NCI-H510A treated with DMSO at 0.1 percent for 48 hours (cell line): ENCODE data around the gene ACP2.
A peak's percentile ranks its signal among the peaks of the same experiment; 100 is the strongest.
"Not testable (repeated sequence)": the region's sequence is repeated elsewhere in the genome, so short reads cannot be mapped to it uniquely, and the experiment has no call there.

Experiments
- DNase-seq: peaks from one replicate; lab custom pipeline; 2025; lab: John Stamatoyannopoulos, UW

The ACP2 gene

GRCh38 chr11:47241841-47242301, 6.7 kb downstream of the ACP2 start:
- no peak for DNase-seq

DNA sequence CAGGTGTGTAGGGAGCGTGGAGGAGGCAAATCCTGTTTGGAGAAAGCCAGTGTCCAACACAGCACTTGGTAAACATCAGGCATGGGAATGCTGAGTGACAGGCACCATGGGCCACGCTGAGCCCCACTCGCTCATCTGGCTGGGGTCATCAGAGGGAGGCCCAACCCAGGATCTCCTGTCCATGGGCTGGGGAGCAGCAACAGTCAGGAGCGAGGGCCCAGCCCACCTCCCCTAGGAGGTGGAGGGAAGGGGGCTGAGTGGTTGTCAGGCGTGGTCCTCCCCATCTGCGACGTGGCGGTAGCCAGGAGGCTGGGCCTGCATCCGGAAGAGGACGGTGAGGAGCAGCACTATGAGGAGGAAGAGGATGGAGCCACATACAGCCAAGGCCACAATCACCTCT, 8.8 kb downstream of the ACP2 start:
- DNase-seq, result no peak

- peak; percentile 1 for DNase-seq
Observed at GRCh38 chr11:47236482-47236881, 12.1 kb downstream of the ACP2 start.

DNA sequence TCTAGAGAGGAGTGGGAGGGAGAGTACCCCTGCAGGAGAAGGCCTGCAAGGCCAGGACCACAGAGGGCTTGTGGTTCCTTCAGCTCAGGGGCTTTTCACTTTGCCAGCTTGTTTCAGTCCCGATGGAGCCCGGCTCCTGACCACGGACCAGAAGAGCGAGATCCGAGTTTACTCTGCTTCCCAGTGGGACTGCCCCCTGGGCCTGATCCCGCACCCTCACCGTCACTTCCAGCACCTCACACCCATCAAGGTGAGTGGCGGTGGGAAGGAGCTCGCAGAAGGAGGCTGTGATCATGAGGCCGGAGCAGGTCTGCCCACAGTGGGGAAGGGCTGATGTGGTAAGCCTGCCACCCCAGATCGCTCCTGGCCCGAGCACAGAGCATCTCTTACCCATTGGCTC, 13.5 kb downstream of the ACP2 start:
- DNase-seq, result no peak

DNA sequence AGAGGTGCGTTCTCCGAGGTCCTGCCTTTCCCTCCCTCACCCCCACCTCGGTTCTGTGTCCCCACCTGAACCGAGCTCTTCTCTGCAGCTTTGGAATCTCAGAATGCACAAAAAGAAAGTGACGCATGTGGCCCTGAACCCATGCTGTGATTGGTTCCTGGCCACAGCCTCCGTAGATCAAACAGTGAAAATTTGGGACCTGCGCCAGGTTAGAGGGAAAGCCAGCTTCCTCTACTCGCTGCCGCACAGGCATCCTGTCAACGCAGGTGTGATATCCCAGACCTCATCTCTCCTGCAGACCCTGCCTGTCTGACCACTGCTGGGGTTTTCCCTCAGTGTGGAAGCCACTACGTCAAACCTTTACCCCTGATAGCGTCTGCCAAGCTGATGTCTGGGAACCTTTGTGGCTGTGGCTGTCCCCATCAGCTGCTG, 13.9 kb downstream of the ACP2 start:
- DNase-seq, result no peak

- DNase-seq, result no peak
Observed at GRCh38 chr11:47233989-47234668, 14.5 kb downstream of the ACP2 start.

DNA sequence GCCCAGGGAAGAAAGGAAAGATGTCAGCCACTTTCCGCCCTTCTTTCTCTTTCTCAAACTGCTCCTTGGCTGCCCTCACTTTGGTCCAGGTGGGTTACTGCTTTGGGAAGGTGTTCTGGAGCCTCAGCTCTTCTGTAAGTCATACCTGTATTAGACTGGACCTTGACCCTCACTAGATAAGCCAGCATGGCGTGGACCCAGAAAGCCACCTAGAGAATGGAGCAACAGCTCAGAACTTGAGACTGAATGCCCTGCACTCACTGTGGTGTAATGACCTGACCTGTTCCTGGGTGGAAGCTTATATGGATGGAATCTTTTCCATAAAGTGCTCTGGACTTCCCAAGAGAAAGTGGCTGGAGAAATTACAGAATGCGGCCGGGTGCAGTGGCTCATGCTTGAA, 15.6 kb downstream of the ACP2 start:
- DNase-seq, result no peak

DNA sequence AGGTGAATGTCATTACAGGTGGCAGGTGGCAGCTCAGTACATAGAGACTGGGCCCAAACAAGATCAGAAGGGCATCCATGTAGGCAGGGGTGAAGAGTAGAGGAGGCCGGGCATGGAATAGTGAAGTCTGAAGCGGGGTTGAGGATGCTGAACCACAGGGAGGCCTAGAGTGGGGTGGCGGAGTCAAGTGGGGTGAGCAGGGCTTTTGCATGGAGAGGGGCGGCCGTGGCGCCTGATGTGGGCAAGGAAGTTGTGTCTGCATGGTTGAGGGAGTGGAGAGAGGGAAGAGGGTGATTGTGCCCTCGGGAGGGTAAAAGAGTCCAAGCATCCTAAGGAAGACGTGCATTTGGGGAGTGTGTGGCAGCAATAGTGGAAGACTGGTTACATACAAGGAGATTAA, 19.5 kb downstream of the ACP2 start:
- DNase-seq, result no peak

DNA sequence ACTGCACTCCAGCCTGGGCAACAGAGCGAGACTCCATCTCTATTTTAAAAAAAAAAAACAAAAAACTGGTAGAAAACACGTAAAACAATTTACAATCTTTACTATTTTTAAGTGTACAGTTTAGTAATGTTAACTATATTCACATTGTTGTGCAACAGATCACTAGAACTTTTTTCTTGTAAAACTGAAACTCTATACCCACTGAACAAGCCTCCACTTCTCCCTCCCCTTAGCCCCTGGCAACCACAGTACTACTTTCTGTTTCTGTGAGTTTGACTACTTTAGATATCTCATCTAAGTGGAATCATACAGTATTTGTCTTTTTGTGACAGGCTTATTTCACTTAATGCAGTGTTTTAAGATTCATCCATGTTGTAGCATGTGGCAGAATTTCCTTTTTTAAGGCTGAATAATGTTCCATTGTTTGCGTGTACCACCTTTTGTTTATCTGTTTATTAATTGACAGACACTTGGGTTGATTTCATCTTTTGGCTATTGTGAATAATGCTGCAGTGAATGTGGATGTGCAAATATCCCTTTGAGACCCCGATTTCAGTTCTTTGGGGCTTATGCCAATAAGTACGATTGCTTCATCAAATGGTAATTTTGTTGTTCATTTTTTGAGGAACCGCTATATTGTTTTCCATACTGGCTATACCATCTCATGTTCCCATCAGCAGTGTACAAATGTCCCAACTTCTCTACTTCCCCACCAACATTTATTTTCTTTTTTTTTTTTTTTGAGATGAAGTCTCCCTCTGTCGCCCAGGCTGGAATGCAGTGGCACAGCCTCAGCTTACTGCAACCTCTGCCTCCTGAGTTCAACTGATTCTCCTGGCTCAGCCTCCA, 22.8 kb downstream of the ACP2 start:
- no peak for DNase-seq

GRCh38 chr11:47222696-47223095, 25.9 kb downstream of the ACP2 start:
- DNase-seq, result no peak

- DNase-seq, result no peak
Observed at GRCh38 chr11:47220401-47220821, 28.2 kb downstream of the ACP2 start.

- DNase-seq, result no peak
Observed at GRCh38 chr11:47216121-47216798, 32.4 kb downstream of the ACP2 start.

DNA sequence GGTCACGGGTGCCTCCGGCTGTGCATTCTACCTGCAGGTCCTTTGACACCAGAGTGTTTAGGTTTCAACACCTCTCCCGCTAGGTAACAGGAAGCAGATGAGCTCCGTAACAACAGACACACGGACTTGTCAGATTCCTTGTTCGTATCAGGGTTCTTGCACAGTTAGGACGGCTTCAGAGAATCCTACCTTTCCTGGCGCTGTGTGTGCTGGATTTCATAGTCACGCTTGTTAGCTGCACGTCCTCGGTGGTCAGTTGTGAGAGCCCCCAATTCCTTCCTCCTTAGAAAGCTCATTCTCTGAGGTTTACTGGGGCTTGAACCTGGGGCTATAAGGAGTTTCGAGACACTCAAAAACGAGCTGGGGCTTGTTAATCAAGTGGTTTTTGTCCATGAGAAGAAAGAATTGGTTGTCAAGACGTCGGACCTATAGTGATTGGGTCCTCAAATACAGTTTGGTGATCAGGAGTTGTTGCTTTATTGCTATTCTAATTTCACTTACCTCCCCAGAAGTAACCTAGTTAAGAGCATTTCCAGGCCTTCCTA, 33.2 kb downstream of the ACP2 start:
- no peak for DNase-seq

- DNase-seq, result peak; percentile 26
Observed at GRCh38 chr11:47213950-47214565, 34.6 kb downstream of the ACP2 start.

DNA sequence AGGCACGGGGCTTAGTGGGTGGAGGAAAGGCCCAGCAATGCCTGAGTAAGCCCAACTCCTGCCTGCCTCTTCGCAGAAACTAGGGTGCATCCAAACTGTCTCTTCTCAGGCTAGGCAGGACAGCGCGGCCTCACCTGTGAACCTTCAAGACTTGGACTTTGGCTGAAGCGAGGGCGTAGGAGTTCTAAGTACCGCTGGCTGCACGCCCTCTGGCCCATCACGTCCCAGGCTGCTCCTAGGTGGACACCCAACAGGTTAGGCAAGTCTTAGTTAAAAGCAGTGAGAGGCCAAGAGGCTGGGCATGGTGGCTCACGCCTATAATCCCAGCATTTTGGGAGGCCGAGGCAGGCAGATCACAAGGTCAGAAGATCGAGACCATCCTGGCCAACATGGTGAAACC, 35.7 kb downstream of the ACP2 start:
- no peak for DNase-seq

DNA sequence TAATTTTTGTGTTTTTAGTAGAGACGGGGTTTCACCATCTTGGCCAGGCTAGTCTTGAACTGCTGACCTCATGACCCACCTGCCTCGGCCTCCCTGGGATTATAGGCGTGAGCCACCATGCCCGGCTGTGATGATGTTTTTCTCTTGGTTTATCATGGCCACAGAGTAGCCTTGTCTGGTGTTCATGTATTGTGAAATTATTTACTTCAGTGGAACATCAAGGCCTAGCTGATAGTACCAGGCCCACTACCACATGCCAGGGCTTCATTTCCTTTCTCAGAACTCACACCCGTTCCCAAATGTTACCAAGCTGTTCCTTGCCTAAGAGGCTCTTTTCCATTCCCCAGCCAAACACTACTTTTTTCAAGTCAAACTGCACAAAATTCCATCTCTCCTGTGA, 40.0 kb downstream of the ACP2 start:
- no peak for DNase-seq

- DNase-seq, result not testable (repeated sequence)
Observed at GRCh38 chr11:47208008-47208552, 40.5 kb downstream of the ACP2 start.

GRCh38 chr11:47207459-47207858, 41.2 kb downstream of the ACP2 start:
- no peak for DNase-seq

DNA sequence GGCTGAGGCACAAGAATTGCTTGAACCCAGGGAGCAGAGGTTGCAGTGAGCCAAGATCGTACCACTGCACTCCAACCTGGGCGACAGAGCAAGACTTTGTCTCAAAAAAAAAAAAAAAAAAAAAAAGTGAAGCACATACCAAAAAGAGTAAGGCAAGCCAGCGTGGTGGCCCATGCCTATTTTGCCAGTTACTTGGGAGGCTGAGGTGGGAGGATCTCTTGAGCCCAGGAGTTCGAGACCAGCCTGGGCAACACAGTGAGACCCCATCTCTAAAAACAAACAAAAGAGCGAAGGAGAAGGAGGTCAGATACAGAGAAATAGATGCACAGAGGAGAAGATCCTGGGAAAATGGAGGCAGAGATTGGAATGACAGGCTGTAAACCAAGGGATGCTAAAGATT, 42.0 kb downstream of the ACP2 start:
- DNase-seq, result not testable (repeated sequence)

- no peak for DNase-seq
Observed at GRCh38 chr11:47204637-47204989, 44.0 kb downstream of the ACP2 start.

- no peak for DNase-seq
Observed at GRCh38 chr11:47202576-47202975, 46.0 kb downstream of the ACP2 start.

DNA sequence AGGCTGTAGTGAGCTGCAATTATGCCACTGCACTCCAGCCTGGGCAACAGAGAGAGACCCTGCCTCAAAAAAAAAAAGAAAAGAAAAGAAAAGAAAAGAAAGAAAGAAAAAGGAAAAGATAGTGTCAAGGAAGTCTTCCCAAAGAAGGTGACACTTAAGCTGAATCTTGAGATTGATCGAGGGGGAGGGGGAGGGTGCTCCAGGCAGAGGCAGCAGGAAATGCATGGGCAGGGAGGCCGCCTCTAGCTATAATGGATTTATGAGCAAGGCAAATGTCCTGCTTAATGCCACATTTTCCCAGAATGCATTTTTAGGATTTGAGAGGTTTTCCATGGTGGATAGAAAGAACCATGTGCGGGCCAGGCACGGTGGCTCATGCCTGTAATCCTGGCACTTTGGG, 47.6 kb downstream of the ACP2 start:
- no peak for DNase-seq
